Osteoblast (primary cell): ENCODE results near the gene KL. TPM values are rescaled to one million over a fixed set of nuclear protein-coding genes. Genes with fewer than 3 reads are reported as not detected.
A peak's percentile ranks its signal among the peaks of the same experiment; 100 is the strongest.

Source experiments
- DNase-seq: peaks from one replicate; pipeline ENCODE4 v3.0.0; 2011; ENCODE audit warnings: low spot score, mixed read lengths; ENCODE audit not compliant: insufficient read length; ENCODE audit errors: missing footprints
- H2AFZ ChIP-seq: 2 replicates; pipeline ENCODE4 v1.6.0; 2011; ENCODE audit warnings: mild to moderate bottlenecking, low read length
- H3K27ac ChIP-seq: 2 replicates; pipeline ENCODE4 v1.5.1; 2011; ENCODE audit warnings: mild to moderate bottlenecking, low read depth, low read length, moderate library complexity
- H3K27me3 ChIP-seq: 2 replicates; pipeline ENCODE4 v1.6.0; 2012; ENCODE audit warnings: mild to moderate bottlenecking, control low read depth, inconsistent platforms, low read length, moderate library complexity; ENCODE audit not compliant: insufficient read depth
- H3K36me3 ChIP-seq: 2 replicates; pipeline ENCODE4 v1.5.1; 2011; ENCODE audit warnings: mild to moderate bottlenecking, low read length, control low read depth, moderate library complexity; ENCODE audit not compliant: insufficient read depth
- H3K4me1 ChIP-seq: 2 replicates; pipeline ENCODE4 v1.5.1; 2011; ENCODE audit warnings: mild to moderate bottlenecking, low read length, control low read depth, moderate library complexity; ENCODE audit not compliant: insufficient read depth
- H3K4me2 ChIP-seq: 2 replicates; pipeline ENCODE4 v1.6.0; 2011; ENCODE audit warnings: mild to moderate bottlenecking, low read length; ENCODE audit not compliant: insufficient read depth
- H3K4me3 ChIP-seq: fragments of 200-600 bp; sonication (generic); 3 replicates; pipeline ENCODE4 v1.5.1; 2012; ENCODE audit warnings: mild to moderate bottlenecking, low read length, inconsistent platforms; ENCODE audit not compliant: insufficient read depth
- H3K79me2 ChIP-seq: 2 replicates; pipeline ENCODE4 v1.6.0; 2012; ENCODE audit warnings: mild to moderate bottlenecking, low read length, control low read depth, inconsistent platforms; ENCODE audit not compliant: insufficient read depth
- H3K9me3 ChIP-seq: 2 replicates; pipeline ENCODE4 v1.5.1; 2011; ENCODE audit warnings: low read depth, low read length, control low read depth
- H4K20me1 ChIP-seq: 2 replicates; pipeline ENCODE4 v1.6.0; 2012; ENCODE audit warnings: mild to moderate bottlenecking, low read length, control low read depth; ENCODE audit not compliant: insufficient read depth
- CTCF ChIP-seq: IDR thresholded peaks from 2 replicates; pipeline ENCODE4 v1.5.1; 2011; ENCODE audit warnings: mild to moderate bottlenecking, low read depth, low read length, moderate library complexity; ENCODE audit errors: extremely low read depth
- total RNA-seq: library from RNA; depleted of rRNA; stranded (reverse); fragments of >200 nt; gene quantifications from 2 replicates; pipeline ENCODE4 v1.2.3, GENCODE V29; 2012

Gene KL
- total RNA-seq, 1 donor: not detected

GRCh38 chr13:33003458-33004019 is 12.7 kb upstream of the KL start:
- Histone ChIP-seq H3K4me1 (no peaks in the 10 kb centered on the region), H3K27me3 (peaks cover 5% of the 10 kb centered on the region), H3K79me2 (no peaks in the 10 kb centered on the region), H4K20me1 (no peaks in the 10 kb centered on the region), H3K36me3 (no peaks in the 10 kb centered on the region), H3K4me2 (no peak overlapping the region), H3K27ac (no peak overlapping the region), H3K9me3 (peaks cover 7% of the 10 kb centered on the region), H2AFZ (no peak overlapping the region), H3K4me3 (no peak overlapping the region)
- no peak for DNase-seq
- no peak for TF ChIP-seq CTCF

DNA sequence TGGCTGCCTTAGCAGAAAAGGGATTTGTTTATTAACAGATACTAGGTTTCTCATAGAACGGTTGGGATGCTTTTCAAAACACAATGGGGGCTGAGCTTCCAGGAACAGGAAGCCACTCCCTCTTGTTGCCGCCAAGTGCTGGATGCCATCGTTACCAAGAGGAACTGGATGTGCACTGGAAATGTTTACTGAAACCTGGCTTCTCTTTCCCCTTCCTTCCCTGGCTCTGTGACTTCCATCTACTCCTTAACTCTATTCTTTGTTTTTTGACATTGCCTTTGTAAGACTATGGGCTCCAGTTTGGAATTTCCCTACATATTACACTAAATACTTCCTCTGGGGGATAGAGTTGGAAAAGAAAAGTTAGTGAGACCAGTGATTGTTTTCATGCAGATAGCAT is 11.7 kb upstream of the KL start:
- H3K4me3 ChIP-seq: no peak overlapping the region
- H3K4me2 ChIP-seq: no peak overlapping the region
- no peak for DNase-seq
- H3K27ac ChIP-seq: no peak overlapping the region
- H3K9me3 ChIP-seq: peaks cover 7% of the 10 kb centered on the region
- H4K20me1 ChIP-seq: no peaks in the 10 kb centered on the region
- H2AFZ ChIP-seq: peak overlapping the region; percentile 38
- no peaks in the 10 kb centered on the region for H3K79me2 ChIP-seq
- peaks cover 11% of the 10 kb centered on the region for H3K27me3 ChIP-seq
- H3K4me1 ChIP-seq: no peaks in the 10 kb centered on the region
- no peaks in the 10 kb centered on the region for H3K36me3 ChIP-seq
- no peak for TF ChIP-seq CTCF

DNA sequence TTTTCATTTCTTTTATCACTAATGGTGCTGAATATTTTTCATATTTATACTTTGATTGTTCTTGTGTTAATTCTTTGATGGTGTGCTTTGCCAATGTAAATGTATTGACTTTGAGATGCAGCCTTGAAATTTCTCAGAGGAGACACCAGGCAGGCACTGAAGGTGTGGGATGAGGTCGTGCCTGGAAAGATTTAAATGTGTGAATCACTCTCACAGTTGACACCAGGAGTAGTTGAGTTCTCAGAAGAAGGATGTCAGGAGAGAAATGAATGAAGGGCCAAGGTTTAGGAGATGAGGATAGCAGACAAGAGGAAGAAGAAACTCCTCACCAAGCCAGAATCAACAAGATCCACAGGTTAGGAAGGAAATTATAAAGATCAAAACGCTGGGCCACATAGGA is 10.1 kb upstream of the KL start:
- no peak overlapping the region for H3K4me2 ChIP-seq

DNA sequence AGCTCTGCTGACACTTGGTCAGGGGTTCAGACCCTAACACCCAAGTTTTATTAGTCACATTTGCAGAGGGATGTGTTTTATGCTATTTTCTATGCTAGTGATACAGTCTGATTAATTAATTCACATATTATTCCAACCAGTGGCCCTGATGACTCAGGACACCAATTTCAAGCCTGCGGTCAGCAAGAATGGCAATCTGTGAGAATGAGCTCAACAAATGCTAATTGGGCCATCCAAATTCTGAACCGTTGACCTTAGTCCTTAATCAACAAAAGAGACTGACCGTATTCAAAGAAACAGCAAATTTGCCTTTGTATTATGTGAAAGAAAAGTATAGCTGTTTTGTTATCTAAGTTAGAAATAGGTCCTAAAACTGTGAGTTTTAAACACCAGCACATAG is 9.6 kb upstream of the KL start:
- Histone ChIP-seq H3K4me3 (no peak overlapping the region), H2AFZ (no peak overlapping the region), H3K27ac (no peak overlapping the region), H3K36me3 (no peaks in the 10 kb centered on the region), H3K27me3 (peaks cover 20% of the 10 kb centered on the region), H3K9me3 (peaks cover 7% of the 10 kb centered on the region), H3K4me2 (no peak overlapping the region), H3K4me1 (no peaks in the 10 kb centered on the region), H4K20me1 (no peaks in the 10 kb centered on the region), H3K79me2 (no peaks in the 10 kb centered on the region)
- TF ChIP-seq CTCF: no peak
- no peak for DNase-seq

More for the DNA sequence above, 10.1 kb upstream of the KL start:
- Histone ChIP-seq H4K20me1 (no peaks in the 10 kb centered on the region), H3K4me3 (no peak overlapping the region), H3K79me2 (no peaks in the 10 kb centered on the region), H3K27me3 (peaks cover 19% of the 10 kb centered on the region), H3K27ac (no peak overlapping the region), H2AFZ (no peak overlapping the region), H3K9me3 (peaks cover 7% of the 10 kb centered on the region), H3K36me3 (no peaks in the 10 kb centered on the region), H3K4me1 (no peaks in the 10 kb centered on the region)
- no peak for DNase-seq
- no peak for TF ChIP-seq CTCF
